Glomerular visceral epithelial cell (primary cell): ENCODE measurements around the gene DHX32.

ENCODE experiments used
- DNase-seq: peaks from one replicate; pipeline ENCODE4 v3.0.0-alpha.2; 2016; ENCODE audit errors: extremely low spot score

The DHX32 gene

GRCh38 chr10:125848371-125848770 lies 32.7 kb downstream of the DHX32 start:
- DNase-seq = no peak

- DNase-seq = no peak
These were observed 34.2 kb downstream of the DHX32 start for GRCh38 chr10:125846894-125847293.

GRCh38 chr10:125845617-125846016 lies 35.5 kb downstream of the DHX32 start:
- DNase-seq = no peak

- no peak for DNase-seq
These were observed 36.3 kb downstream of the DHX32 start for GRCh38 chr10:125844751-125845221.

GRCh38 chr10:125843603-125844329 lies 37.3 kb downstream of the DHX32 start:
- no peak for DNase-seq

GRCh38 chr10:125840955-125841354 lies 40.1 kb downstream of the DHX32 start:
- no peak for DNase-seq

GRCh38 chr10:125840406-125840805 lies 40.7 kb downstream of the DHX32 start:
- no peak for DNase-seq

- DNase-seq = no peak
These were observed 42.1 kb downstream of the DHX32 start for GRCh38 chr10:125838802-125839575.

GRCh38 chr10:125836746-125837145 lies 44.3 kb downstream of the DHX32 start:
- DNase-seq = no peak

- DNase-seq = no peak
These were observed 52.8 kb downstream of the DHX32 start for GRCh38 chr10:125828311-125828710.

- DNase-seq = no peak
These were observed 54.0 kb downstream of the DHX32 start for GRCh38 chr10:125827133-125827532.

GRCh38 chr10:125824736-125825135 lies 56.4 kb downstream of the DHX32 start:
- peak; percentile 16 for DNase-seq

- peak; percentile 11 for DNase-seq
These were observed 57.3 kb downstream of the DHX32 start for GRCh38 chr10:125823663-125824251.

- peak; percentile 88 for DNase-seq
These were observed 58.0 kb downstream of the DHX32 start, which contains the start of the genes BCCIP and UROS for GRCh38 chr10:125822878-125823662. Gene BCCIP, plus strand, starts transcription at chr10:125823546. Its CDS starts 12 bp downstream, at chr10:125823558. Gene UROS, minus strand, starts transcription at chr10:125823258. Its CDS starts 6,759 bp downstream, at chr10:125816499.

- DNase-seq = no peak
These were observed 60.4 kb downstream of the DHX32 start for GRCh38 chr10:125820701-125821100.

GRCh38 chr10:125817337-125817946 lies 63.6 kb downstream of the DHX32 start:
- DNase-seq = no peak

- DNase-seq = no peak
These were observed 64.5 kb downstream of the DHX32 start for GRCh38 chr10:125816548-125816947.

- DNase-seq = no peak
These were observed 65.3 kb downstream of the DHX32 start for GRCh38 chr10:125815764-125816163.

- peak; percentile 35 for DNase-seq
These were observed 68.9 kb downstream of the DHX32 start for GRCh38 chr10:125812128-125812750.

GRCh38 chr10:125811251-125811650 lies 69.8 kb downstream of the DHX32 start:
- DNase-seq = no peak

- DNase-seq = no peak
These were observed 73.0 kb downstream of the DHX32 start for GRCh38 chr10:125808047-125808446.
